PFSK-1 (cell line): ENCODE measurements around the gene TAF4.
A peak's percentile ranks its signal among the peaks of the same experiment; 100 is the strongest.

Experiments used
- FOXP2 ChIP-seq: optimal IDR thresholded peaks from 2 replicates; pipeline ENCODE3; 2011; ENCODE audit warnings: borderline replicate concordance, control low read depth, inconsistent platforms; ENCODE audit not compliant: insufficient read depth; ENCODE audit errors: extremely low read length, extremely low read depth
- POLR2AphosphoS5 ChIP-seq: IDR thresholded peaks from 2 replicates; pipeline ENCODE4 v1.6.1; 2012; ENCODE audit warnings: low read depth, mild to moderate bottlenecking, control low read depth, low read length, moderate library complexity
- SIN3A ChIP-seq: IDR thresholded peaks from 2 replicates; pipeline ENCODE4 v1.6.1; 2012; ENCODE audit warnings: mild to moderate bottlenecking, low read length, moderate library complexity, borderline replicate concordance; ENCODE audit not compliant: insufficient read depth
- TAF1 ChIP-seq: IDR thresholded peaks from 2 replicates; pipeline ENCODE4 v1.6.1; 2012; ENCODE audit warnings: low read length, control low read depth, borderline replicate concordance; ENCODE audit not compliant: insufficient read depth
- TF ChIP-seq, protein P1 (sequence below), 2 experiments: IDR thresholded peaks; 2 replicates each; pipeline versions ENCODE4 v1.6.1 to v1.8.0; 2011 to 2012; ENCODE audit warnings: low read depth in 2 of 2, low read length in 2 of 2, control low read depth in 1 of 2, inconsistent platforms in 1 of 2, mild to moderate bottlenecking in 1 of 2, moderate library complexity in 1 of 2; ENCODE audit not compliant: insufficient read depth in 1 of 2

TAF4 gene

GRCh38 chr20:61983965-61984364 lies 81.7 kb downstream of the TAF4 start:
- TF ChIP-seq SIN3A = no peak
- no peak for TF ChIP-seq TAF1
- no peak for TF ChIP-seq FOXP2
- no peak for TF ChIP-seq POLR2AphosphoS5
- TF ChIP-seq, protein P1, sequence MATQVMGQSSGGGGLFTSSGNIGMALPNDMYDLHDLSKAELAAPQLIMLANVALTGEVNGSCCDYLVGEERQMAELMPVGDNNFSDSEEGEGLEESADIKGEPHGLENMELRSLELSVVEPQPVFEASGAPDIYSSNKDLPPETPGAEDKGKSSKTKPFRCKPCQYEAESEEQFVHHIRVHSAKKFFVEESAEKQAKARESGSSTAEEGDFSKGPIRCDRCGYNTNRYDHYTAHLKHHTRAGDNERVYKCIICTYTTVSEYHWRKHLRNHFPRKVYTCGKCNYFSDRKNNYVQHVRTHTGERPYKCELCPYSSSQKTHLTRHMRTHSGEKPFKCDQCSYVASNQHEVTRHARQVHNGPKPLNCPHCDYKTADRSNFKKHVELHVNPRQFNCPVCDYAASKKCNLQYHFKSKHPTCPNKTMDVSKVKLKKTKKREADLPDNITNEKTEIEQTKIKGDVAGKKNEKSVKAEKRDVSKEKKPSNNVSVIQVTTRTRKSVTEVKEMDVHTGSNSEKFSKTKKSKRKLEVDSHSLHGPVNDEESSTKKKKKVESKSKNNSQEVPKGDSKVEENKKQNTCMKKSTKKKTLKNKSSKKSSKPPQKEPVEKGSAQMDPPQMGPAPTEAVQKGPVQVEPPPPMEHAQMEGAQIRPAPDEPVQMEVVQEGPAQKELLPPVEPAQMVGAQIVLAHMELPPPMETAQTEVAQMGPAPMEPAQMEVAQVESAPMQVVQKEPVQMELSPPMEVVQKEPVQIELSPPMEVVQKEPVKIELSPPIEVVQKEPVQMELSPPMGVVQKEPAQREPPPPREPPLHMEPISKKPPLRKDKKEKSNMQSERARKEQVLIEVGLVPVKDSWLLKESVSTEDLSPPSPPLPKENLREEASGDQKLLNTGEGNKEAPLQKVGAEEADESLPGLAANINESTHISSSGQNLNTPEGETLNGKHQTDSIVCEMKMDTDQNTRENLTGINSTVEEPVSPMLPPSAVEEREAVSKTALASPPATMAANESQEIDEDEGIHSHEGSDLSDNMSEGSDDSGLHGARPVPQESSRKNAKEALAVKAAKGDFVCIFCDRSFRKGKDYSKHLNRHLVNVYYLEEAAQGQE (IDR thresholded peaks at IDR 0.05; ENCODE audit: insufficient read depth in 1 of 2, low read depth in 2 of 2, low read length in 2 of 2) = no peak

- TF ChIP-seq TAF1 (no peak), SIN3A (no peak), FOXP2 (no peak), POLR2AphosphoS5 (no peak)
- TF ChIP-seq, protein P1 (IDR thresholded peaks at IDR 0.05; ENCODE audit: insufficient read depth in 1 of 2, low read depth in 2 of 2, low read length in 2 of 2) = no peak
Measured at GRCh38 chr20:61982951-61983315, 82.7 kb downstream of the TAF4 start.

- TF ChIP-seq, protein P1 (IDR thresholded peaks at IDR 0.05; ENCODE audit: insufficient read depth in 1 of 2, low read depth in 2 of 2, low read length in 2 of 2) = no peak
- no peak for TF ChIP-seq POLR2AphosphoS5
- no peak for TF ChIP-seq TAF1
- no peak for TF ChIP-seq SIN3A
- no peak for TF ChIP-seq FOXP2
Measured at GRCh38 chr20:61982191-61982950, 83.3 kb downstream of the TAF4 start.

GRCh38 chr20:61980647-61981583 lies 84.8 kb downstream of the TAF4 start:
- TF ChIP-seq FOXP2 = peak; percentile 23
- no peak for TF ChIP-seq TAF1

DNA sequence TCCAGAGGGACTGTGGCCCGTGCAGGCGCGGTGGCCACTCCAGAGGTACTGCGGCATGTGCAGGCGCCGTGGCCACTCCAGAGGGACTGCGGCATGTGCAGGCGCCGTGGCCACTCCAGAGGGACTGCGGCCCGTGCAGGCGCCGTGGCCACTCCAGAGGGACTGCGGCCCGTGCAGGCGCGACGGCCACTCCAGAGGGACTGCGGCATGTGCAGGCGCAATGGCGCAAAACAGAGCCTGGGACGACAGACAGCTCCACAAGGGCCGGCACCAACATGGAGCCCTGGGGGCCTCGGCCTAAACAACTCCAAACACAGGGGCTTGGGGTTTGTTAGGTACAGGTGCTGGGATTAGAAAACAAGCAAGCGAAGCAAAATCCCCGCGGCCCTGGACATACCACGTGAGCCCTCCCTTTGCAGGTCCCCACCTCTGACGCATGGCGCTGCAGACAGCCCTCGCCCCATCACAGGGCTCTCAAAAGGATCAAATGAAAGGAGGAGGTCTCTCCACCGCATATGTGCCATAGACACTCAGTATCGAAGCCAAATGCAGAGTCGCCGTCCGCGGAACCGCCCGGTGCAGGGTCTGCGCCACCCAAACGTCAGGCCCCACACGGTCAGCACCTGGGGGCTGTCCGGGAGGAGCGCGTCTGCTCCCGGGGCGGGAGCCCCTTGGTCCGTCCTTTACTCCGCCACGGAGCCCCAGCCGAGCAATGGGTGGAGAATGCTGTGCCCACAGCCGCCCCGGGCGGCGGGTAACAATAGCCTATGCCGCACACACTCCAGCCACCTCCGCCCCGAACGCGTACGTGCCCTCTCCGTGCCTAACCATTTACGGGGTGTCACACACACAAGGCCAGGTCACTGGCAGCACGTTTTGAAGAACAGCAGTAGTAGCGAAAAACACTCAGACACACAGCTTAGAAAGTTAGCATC lies 85.7 kb downstream of the TAF4 start:
- TF ChIP-seq, protein P1 (IDR thresholded peaks at IDR 0.05; ENCODE audit: insufficient read depth in 1 of 2, low read depth in 2 of 2, low read length in 2 of 2) = no peak
- TF ChIP-seq SIN3A (no peak), FOXP2 (no peak), TAF1 (no peak), POLR2AphosphoS5 (no peak)
